Ovary (tissue), 3 donors: ENCODE results near the gene RINT1.

Experiments used
- POLR2A ChIP-seq: fragments of 450-650 bp; IDR thresholded peaks from one replicate; pipeline ENCODE4 v1.6.1; 2017; ENCODE audit warnings: antibody characterized with exemption, mild to moderate bottlenecking, moderate library complexity
- TF ChIP-seq, protein P1 (sequence below), 3 donors: fragments of 450-650 bp in 2 of 3; fragments of 200-600 bp in 1 of 3; IDR thresholded peaks; one replicate each; pipeline versions ENCODE4 v1.5.1 to v1.8.0; 2016 to 2022; ENCODE audit warnings: antibody characterized with exemption in 3 of 3, mild to moderate bottlenecking in 1 of 3
- donor health status: DM: no; HTN: no; CAD: no.

DNA sequence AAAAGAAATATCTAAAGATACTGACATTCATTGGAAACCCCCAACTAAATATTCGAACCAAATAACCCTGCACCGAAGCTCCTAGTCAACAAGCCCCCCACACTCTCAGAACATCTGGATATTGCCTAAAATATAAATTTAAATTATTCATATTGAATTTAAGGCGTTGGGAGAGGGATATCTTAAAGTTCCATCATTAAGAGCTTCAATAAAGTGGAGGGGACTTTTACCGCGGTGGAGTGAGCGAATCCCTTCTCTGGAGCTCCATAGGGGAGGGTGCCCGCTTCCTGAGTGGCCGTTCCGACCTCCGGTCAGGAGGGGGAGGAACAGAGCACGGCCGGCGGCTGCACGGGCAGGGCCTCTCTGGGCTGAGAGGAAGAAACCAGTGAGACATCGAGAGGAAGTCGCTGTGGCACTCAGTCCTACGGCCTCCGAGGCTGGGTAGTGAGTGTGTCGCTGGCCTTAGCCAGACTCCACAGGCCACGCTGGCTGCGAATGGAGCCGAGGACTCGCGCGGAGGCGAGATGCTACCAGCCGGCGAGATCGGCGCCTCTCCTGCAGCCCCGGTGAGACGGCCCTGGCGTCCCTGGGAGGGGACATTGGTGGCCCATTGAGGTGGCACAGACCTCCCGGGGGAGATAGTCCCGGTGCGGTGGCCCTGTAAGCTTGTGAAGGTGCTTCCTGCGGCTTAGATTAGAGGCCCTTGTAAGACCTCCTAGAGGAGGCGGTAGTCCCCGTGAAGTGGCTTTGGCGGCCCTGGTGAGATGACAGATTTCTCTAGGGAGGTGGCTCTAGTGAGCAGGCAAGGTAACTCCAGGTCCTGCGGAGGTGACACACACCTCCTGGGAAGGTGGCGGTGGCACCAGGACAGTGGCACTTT, at the start of gene RINT1:
- TF ChIP-seq, protein P1, sequence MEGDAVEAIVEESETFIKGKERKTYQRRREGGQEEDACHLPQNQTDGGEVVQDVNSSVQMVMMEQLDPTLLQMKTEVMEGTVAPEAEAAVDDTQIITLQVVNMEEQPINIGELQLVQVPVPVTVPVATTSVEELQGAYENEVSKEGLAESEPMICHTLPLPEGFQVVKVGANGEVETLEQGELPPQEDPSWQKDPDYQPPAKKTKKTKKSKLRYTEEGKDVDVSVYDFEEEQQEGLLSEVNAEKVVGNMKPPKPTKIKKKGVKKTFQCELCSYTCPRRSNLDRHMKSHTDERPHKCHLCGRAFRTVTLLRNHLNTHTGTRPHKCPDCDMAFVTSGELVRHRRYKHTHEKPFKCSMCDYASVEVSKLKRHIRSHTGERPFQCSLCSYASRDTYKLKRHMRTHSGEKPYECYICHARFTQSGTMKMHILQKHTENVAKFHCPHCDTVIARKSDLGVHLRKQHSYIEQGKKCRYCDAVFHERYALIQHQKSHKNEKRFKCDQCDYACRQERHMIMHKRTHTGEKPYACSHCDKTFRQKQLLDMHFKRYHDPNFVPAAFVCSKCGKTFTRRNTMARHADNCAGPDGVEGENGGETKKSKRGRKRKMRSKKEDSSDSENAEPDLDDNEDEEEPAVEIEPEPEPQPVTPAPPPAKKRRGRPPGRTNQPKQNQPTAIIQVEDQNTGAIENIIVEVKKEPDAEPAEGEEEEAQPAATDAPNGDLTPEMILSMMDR (IDR thresholded peaks at IDR 0.05), result peak; percentile 40 to 63 (median 60)
- TF ChIP-seq POLR2A, result peak; percentile 33
